GM23338 (cell line): ENCODE results near the gene SHROOM2. TPM values are rescaled to one million over a fixed set of nuclear protein-coding genes. Genes with fewer than 3 reads are reported as not detected.
A peak's percentile ranks its signal among the peaks of the same experiment; 100 is the strongest.

Source experiments
- ATAC-seq: fragments of 200-7000 bp; cut with Tn5 transposase; 3 replicates; pipeline ENCODE4 v1.9.1; 2020
- DNase-seq: peaks from one replicate; pipeline ENCODE4 v3.0.0-alpha.2; 2015; ENCODE audit warnings: low spot score
- H2AFZ ChIP-seq: fragments of 200-600 bp; sonication (generic); 2 replicates; pipeline ENCODE4 v1.8.0; 2016; ENCODE audit warnings: antibody characterized with exemption, mild to moderate bottlenecking, moderate library complexity
- H3F3A ChIP-seq: fragments of 200-600 bp; sonication (generic); replicated peaks from 2 replicates; pipeline ENCODE4 v1.8.0; 2017; ENCODE audit warnings: antibody characterized with exemption, mixed run types, low read depth
- H3K27ac ChIP-seq: fragments of 200-600 bp; sonication (generic); 2 replicates; pipeline ENCODE4 v1.6.1; 2016; ENCODE audit warnings: low read depth
- H3K27me3 ChIP-seq: fragments of 200-600 bp; sonication (generic); 2 replicates; pipeline ENCODE4 v1.8.0; 2016; ENCODE audit warnings: mild to moderate bottlenecking, mixed run types, moderate library complexity; ENCODE audit not compliant: insufficient read depth
- H3K36me3 ChIP-seq: fragments of 200-600 bp; sonication (generic); 2 replicates; pipeline ENCODE4 v1.8.0; 2016; ENCODE audit warnings: mild to moderate bottlenecking; ENCODE audit not compliant: insufficient read depth
- H3K4me1 ChIP-seq: fragments of 200-600 bp; sonication (generic); 2 replicates; pipeline ENCODE4 v1.8.0; 2016; ENCODE audit warnings: mild to moderate bottlenecking, moderate library complexity; ENCODE audit not compliant: insufficient read depth
- H3K4me2 ChIP-seq: fragments of 200-600 bp; sonication (generic); 2 replicates; pipeline ENCODE4 v1.7.1; 2017; ENCODE audit warnings: mixed run types
- H3K4me3 ChIP-seq: fragments of 200-600 bp; sonication (generic); 2 replicates; pipeline ENCODE4 v1.6.1; 2016; ENCODE audit warnings: mixed run types
- H3K79me2 ChIP-seq: fragments of 200-600 bp; sonication (generic); replicated peaks from 2 replicates; pipeline ENCODE4 v1.8.0; 2017; ENCODE audit warnings: mild to moderate bottlenecking; ENCODE audit not compliant: insufficient read depth
- H3K9me2 ChIP-seq: fragments of 200-600 bp; sonication (generic); 2 replicates; pipeline ENCODE4 v1.8.0; 2017; ENCODE audit not compliant: insufficient read depth
- H4K20me1 ChIP-seq: fragments of 200-600 bp; sonication (generic); replicated peaks from 2 replicates; pipeline ENCODE4 v1.8.0; 2017; ENCODE audit warnings: mild to moderate bottlenecking; ENCODE audit not compliant: insufficient read depth
- H3K27ac Mint-ChIP-seq: 2 replicates; pipeline ENCODE4 v1.8.0; 2020; ENCODE audit warnings: inconsistent platforms, mild to moderate bottlenecking, moderate library complexity, mixed read lengths
- H3K27me3 Mint-ChIP-seq: 3 replicates; pipeline ENCODE4 v1.8.0; 2022; ENCODE audit warnings: low read depth, mild to moderate bottlenecking, moderate library complexity, mixed read lengths, inconsistent platforms; ENCODE audit not compliant: insufficient read depth, poor library complexity
- H3K36me3 Mint-ChIP-seq: 3 replicates; pipeline ENCODE4 v1.8.0; 2021; ENCODE audit warnings: low read depth, mild to moderate bottlenecking, inconsistent platforms, moderate library complexity, mixed read lengths
- H3K4me1 Mint-ChIP-seq: 3 replicates; pipeline ENCODE4 v1.8.0; 2020; ENCODE audit warnings: mild to moderate bottlenecking, inconsistent platforms, mixed read lengths
- H3K4me3 Mint-ChIP-seq: 3 replicates; pipeline ENCODE4 v1.8.0; 2021; ENCODE audit warnings: moderate library complexity, mild to moderate bottlenecking, inconsistent platforms, mixed read lengths
- H3K9me3 Mint-ChIP-seq: 3 replicates; pipeline ENCODE4 v1.8.0; 2020; ENCODE audit warnings: moderate library complexity, mild to moderate bottlenecking, inconsistent platforms, mixed read lengths
- CREB1 ChIP-seq: fragments of 250-450 bp; sonication (Bioruptor Pico); IDR thresholded peaks from 2 replicates; pipeline ENCODE4 v1.5.0; 2020; ENCODE audit warnings: low read depth, mild to moderate bottlenecking, moderate library complexity
- EZH2 ChIP-seq: fragments of 200-600 bp; sonication (generic); IDR thresholded peaks from one replicate; pipeline ENCODE4 v1.8.0; 2017; ENCODE audit warnings: antibody characterized with exemption, mild to moderate bottlenecking, low read depth; ENCODE audit not compliant: unreplicated experiment
- EZH2phosphoT487 ChIP-seq: fragments of 200-600 bp; sonication (generic); IDR thresholded peaks from one replicate; pipeline ENCODE4 v1.8.1; 2018; ENCODE audit warnings: antibody characterized with exemption; ENCODE audit not compliant: unreplicated experiment
- NANOG ChIP-seq: IDR thresholded peaks from 2 replicates; pipeline ENCODE4 v1.6.1; 2016; ENCODE audit warnings: antibody characterized with exemption, borderline replicate concordance
- POLR2AphosphoS5 ChIP-seq: IDR thresholded peaks from 2 replicates; pipeline ENCODE4 v1.6.1; 2016; ENCODE audit warnings: antibody characterized with exemption, low read depth
- STAT1 ChIP-seq: IDR thresholded peaks from one replicate; pipeline ENCODE4 v1.6.1; 2016; ENCODE audit warnings: antibody characterized with exemption; ENCODE audit not compliant: unreplicated experiment
- ZNF114 ChIP-seq: fragments of 250-450 bp; sonication (Bioruptor Pico); IDR thresholded peaks from 2 replicates; pipeline ENCODE4 v1.5.0; 2020; ENCODE audit warnings: mild to moderate bottlenecking, moderate library complexity
- ZNF331 ChIP-seq: fragments of 250-450 bp; sonication (Bioruptor Pico); IDR thresholded peaks from 2 replicates; pipeline ENCODE4 v1.5.0; 2020; ENCODE audit warnings: low read depth, mild to moderate bottlenecking, moderate library complexity
- polyA plus RNA-seq: library from polyadenylated mRNA; unstranded; fragments of >200 nt; fragmentation: Nextera tagmentation; extraction: Ambion mirVana; gene quantifications from 2 replicates; pipeline ENCODE4 v1.2.1, GENCODE V29; 2016
- total RNA-seq: library from RNA; depleted of rRNA; stranded (reverse); fragments of >200 nt; shearing (Covaris generic); gene quantifications from 2 replicates; pipeline ENCODE4 v1.2.3, GENCODE V29; 2014
- TF ChIP-seq, protein P1 (sequence below): IDR thresholded peaks from one replicate; pipeline ENCODE4 v1.6.1; 2018; ENCODE audit warnings: antibody characterized with exemption; ENCODE audit not compliant: unreplicated experiment
- TF ChIP-seq, protein P2 (sequence below): fragments of 250-450 bp; sonication (Bioruptor Pico); IDR thresholded peaks from 2 replicates; pipeline ENCODE4 v1.5.0; 2020; ENCODE audit warnings: mild to moderate bottlenecking, moderate library complexity

The SHROOM2 gene
- total and polyA plus RNA-seq, 2 experiments from 2014 or later, result 3.5 to 15.8 TPM

DNA sequence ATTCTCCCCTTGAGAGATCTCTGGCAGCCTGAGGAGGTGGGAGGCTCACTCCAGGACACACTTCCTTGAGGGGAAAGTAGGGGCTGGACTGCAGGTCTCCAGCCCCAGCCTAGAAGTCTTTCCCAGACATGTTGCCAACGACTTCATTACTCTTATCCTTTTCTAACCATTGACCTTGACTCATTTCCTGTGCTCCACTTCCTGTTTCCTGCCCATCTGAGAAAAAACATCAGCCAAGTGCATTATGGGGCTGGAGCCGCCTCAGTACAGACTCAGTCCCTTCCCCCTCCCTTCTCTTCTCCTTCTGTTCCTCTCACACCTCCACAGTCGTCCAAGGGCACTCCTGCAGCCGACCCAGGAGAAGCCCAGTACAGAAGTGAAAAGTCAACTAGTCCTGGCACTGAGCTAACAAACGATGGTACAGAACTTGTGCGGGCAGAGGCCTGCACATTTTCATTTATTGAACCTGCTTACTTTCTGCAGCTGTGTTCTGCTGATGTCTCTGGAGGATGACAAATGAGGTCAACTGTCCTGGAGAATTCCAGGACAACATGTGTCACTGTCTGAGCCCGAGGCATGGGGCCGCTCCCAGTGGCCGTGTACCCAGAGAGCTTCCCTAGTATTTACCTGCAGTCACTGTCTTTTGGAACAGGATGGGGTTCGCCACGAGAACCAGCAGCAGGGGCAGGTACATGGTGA is 40.7 kb upstream of the SHROOM2 start:
- Histone ChIP-seq H3K27me3 (no peaks in the 10 kb centered on the region), H2AFZ (no peak overlapping the region), H3K27ac (no peak overlapping the region), H3K9me2 (no peaks in the 10 kb centered on the region), H3K4me2 (no peak overlapping the region), H3K4me3 (no peak overlapping the region), H3K4me1 (peaks cover 4% of the 10 kb centered on the region; the same call in 1 of the 2 replicates), H3K79me2 (no peaks in the 10 kb centered on the region), H4K20me1 (no peaks in the 10 kb centered on the region), H3F3A (no peaks in the 10 kb centered on the region), H3K36me3 (no peaks in the 10 kb centered on the region)
- Mint-ChIP-seq H3K36me3 (peaks cover 9% of the 10 kb centered on the region; the same call in 1 of the 3 replicates), H3K27ac (no peak overlapping the region), H3K27me3 (peaks cover 5% of the 10 kb centered on the region), H3K9me3 (no peaks in the 10 kb centered on the region), H3K4me1 (peaks cover 18% of the 10 kb centered on the region; the same call in 2 of the 3 replicates), H3K4me3 (no peak overlapping the region)
- TF ChIP-seq EZH2, result no peak
- no peak for TF ChIP-seq NANOG
- TF ChIP-seq EZH2phosphoT487, result no peak
- DNase-seq (no peak), ATAC-seq (no peak)

DNA sequence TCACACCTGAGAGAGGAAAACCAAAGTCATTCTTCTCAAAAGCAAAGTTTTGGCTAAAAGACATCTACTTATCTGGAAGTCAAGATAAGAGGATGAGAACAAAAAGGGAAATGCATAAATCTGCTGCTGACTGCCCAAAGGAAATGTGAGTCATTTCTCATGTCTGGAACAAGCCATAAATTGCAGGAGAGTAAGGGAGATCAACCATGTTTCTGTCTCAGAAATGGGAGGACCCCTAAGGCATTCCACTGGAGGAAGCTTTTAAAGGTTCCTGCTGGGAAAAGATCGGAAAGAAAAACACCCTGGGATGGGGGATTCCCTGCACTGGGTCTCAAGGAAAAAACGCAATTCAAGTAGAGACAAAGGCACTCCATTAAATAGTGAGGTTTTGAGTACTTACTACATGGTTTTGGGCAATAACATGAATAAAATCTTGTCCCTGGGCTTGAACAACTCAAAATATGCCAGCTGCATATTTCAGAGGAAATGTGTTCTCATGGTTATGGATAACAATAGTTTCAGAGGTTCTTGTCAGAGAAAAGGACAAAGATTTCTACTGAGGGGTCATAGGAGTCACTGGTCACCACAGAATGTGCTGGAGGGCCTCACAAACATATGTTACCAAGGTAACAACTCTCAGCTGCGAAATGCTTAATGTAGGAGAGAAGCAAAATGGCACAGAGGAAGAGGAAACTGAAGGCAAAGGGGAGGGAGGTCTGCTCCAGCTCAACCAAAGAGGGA is 39.9 kb upstream of the SHROOM2 start:
- H3K4me1 Mint-ChIP-seq, result peaks cover 18% of the 10 kb centered on the region; the same call in 2 of the 3 replicates
- Histone ChIP-seq H3F3A (no peaks in the 10 kb centered on the region), H3K79me2 (no peaks in the 10 kb centered on the region), H3K27me3 (no peaks in the 10 kb centered on the region), H4K20me1 (no peaks in the 10 kb centered on the region), H3K27ac (no peak overlapping the region), H3K36me3 (no peaks in the 10 kb centered on the region), H2AFZ (no peak overlapping the region), H3K4me1 (peaks cover 4% of the 10 kb centered on the region; the same call in 1 of the 2 replicates), H3K9me2 (no peaks in the 10 kb centered on the region), H3K4me2 (no peak overlapping the region), H3K4me3 (no peak overlapping the region)
- no peak overlapping the region for H3K4me3 Mint-ChIP-seq
- peaks cover 9% of the 10 kb centered on the region; the same call in 1 of the 3 replicates for H3K36me3 Mint-ChIP-seq
- peaks cover 5% of the 10 kb centered on the region for H3K27me3 Mint-ChIP-seq
- peak overlapping the region; percentile 92 for H3K27ac Mint-ChIP-seq
- no peaks in the 10 kb centered on the region for H3K9me3 Mint-ChIP-seq
- DNase-seq (peak; percentile 11), ATAC-seq (no peak; the same call in 2 of the 3 replicates)
- TF ChIP-seq EZH2phosphoT487 (no peak), ZNF114 (no peak), POLR2AphosphoS5 (no peak), NANOG (no peak), EZH2 (no peak), STAT1 (no peak), CREB1 (CRISPR knock-in tag) (no peak), ZNF331 (CRISPR knock-in tag) (no peak)
- TF ChIP-seq, protein P1, sequence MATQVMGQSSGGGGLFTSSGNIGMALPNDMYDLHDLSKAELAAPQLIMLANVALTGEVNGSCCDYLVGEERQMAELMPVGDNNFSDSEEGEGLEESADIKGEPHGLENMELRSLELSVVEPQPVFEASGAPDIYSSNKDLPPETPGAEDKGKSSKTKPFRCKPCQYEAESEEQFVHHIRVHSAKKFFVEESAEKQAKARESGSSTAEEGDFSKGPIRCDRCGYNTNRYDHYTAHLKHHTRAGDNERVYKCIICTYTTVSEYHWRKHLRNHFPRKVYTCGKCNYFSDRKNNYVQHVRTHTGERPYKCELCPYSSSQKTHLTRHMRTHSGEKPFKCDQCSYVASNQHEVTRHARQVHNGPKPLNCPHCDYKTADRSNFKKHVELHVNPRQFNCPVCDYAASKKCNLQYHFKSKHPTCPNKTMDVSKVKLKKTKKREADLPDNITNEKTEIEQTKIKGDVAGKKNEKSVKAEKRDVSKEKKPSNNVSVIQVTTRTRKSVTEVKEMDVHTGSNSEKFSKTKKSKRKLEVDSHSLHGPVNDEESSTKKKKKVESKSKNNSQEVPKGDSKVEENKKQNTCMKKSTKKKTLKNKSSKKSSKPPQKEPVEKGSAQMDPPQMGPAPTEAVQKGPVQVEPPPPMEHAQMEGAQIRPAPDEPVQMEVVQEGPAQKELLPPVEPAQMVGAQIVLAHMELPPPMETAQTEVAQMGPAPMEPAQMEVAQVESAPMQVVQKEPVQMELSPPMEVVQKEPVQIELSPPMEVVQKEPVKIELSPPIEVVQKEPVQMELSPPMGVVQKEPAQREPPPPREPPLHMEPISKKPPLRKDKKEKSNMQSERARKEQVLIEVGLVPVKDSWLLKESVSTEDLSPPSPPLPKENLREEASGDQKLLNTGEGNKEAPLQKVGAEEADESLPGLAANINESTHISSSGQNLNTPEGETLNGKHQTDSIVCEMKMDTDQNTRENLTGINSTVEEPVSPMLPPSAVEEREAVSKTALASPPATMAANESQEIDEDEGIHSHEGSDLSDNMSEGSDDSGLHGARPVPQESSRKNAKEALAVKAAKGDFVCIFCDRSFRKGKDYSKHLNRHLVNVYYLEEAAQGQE, result no peak
- TF ChIP-seq, protein P2, sequence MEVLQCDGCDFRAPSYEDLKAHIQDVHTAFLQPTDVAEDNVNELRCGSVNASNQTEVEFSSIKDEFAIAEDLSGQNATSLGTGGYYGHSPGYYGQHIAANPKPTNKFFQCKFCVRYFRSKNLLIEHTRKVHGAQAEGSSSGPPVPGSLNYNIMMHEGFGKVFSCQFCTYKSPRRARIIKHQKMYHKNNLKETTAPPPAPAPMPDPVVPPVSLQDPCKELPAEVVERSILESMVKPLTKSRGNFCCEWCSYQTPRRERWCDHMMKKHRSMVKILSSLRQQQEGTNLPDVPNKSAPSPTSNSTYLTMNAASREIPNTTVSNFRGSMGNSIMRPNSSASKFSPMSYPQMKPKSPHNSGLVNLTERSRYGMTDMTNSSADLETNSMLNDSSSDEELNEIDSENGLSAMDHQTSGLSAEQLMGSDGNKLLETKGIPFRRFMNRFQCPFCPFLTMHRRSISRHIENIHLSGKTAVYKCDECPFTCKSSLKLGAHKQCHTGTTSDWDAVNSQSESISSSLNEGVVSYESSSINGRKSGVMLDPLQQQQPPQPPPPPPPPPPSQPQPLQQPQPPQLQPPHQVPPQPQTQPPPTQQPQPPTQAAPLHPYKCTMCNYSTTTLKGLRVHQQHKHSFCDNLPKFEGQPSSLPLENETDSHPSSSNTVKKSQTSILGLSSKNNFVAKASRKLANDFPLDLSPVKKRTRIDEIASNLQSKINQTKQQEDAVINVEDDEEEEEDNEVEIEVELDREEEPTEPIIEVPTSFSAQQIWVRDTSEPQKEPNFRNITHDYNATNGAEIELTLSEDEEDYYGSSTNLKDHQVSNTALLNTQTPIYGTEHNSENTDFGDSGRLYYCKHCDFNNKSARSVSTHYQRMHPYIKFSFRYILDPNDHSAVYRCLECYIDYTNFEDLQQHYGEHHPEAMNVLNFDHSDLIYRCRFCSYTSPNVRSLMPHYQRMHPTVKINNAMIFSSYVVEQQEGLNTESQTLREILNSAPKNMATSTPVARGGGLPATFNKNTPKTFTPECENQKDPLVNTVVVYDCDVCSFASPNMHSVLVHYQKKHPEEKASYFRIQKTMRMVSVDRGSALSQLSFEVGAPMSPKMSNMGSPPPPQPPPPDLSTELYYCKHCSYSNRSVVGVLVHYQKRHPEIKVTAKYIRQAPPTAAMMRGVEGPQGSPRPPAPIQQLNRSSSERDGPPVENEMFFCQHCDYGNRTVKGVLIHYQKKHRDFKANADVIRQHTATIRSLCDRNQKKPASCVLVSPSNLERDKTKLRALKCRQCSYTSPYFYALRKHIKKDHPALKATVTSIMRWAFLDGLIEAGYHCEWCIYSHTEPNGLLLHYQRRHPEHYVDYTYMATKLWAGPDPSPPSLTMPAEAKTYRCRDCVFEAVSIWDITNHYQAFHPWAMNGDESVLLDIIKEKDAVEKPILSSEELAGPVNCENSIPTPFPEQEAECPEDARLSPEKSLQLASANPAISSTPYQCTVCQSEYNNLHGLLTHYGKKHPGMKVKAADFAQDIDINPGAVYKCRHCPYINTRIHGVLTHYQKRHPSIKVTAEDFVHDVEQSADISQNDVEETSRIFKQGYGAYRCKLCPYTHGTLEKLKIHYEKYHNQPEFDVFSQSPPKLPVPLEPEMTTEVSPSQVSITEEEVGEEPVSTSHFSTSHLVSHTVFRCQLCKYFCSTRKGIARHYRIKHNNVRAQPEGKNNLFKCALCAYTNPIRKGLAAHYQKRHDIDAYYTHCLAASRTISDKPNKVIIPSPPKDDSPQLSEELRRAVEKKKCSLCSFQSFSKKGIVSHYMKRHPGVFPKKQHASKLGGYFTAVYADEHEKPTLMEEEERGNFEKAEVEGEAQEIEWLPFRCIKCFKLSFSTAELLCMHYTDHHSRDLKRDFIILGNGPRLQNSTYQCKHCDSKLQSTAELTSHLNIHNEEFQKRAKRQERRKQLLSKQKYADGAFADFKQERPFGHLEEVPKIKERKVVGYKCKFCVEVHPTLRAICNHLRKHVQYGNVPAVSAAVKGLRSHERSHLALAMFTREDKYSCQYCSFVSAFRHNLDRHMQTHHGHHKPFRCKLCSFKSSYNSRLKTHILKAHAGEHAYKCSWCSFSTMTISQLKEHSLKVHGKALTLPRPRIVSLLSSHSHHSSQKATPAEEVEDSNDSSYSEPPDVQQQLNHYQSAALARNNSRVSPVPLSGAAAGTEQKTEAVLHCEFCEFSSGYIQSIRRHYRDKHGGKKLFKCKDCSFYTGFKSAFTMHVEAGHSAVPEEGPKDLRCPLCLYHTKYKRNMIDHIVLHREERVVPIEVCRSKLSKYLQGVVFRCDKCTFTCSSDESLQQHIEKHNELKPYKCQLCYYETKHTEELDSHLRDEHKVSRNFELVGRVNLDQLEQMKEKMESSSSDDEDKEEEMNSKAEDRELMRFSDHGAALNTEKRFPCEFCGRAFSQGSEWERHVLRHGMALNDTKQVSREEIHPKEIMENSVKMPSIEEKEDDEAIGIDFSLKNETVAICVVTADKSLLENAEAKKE (CRISPR knock-in tag), result no peak
